ENCODE results near the gene TBCD.
"Not testable (repeated sequence)": the region's sequence is repeated elsewhere in the genome, so short reads cannot be mapped to it uniquely, and the experiment has no call there.

TBCD gene

DNA sequence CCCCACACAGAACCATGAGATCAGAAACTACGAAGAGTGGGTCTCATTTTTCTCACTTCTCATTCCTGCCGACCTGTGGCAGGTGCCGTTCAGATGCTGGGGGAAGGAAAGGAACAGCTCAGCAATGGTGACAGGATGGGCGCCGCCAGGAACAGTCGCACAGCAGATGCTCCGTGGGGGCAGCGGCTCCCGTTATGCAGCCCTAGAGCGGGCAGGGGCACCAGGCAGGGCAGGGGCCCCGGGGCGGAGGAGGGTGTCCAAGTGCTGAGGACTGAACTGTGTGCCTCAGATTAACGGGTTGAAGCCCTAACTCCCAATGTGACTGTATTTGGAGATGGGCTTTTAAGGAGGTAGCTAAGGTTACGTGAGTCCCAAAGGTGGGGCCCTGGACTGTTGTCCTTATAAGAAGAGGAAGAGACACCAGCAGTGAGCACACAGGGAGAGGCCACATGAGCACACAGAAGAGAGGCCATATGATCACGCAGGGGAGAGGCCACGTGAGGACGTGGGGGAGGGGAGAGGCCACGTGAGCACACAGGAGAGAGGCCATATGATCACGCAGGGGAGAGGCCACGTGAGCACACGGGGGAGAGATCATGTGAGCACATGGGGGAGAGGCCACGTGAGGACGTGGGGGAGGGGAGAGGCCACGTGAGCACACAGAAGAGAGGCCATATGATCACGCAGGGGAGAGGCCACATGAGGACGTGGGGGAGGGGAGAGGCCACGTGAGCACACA is 231.8 kb downstream of the TBCD start:
- H3K4me3 ChIP-seq (ENCODE audit: low read depth, low read length): no peak overlapping the region
- no peak for TF ChIP-seq CTCF (IDR thresholded peaks at IDR 0.05; ENCODE audit: low read depth, low read length, missing control alignments)
- DNase-seq: no peak
- no peak overlapping the region for H3K27ac ChIP-seq
- no peaks in the 10 kb centered on the region for H3K27me3 ChIP-seq (replicated peaks)
- no peaks in the 10 kb centered on the region for H3K36me3 ChIP-seq (replicated peaks)
- in situ Hi-C loops (cut with HindIII; ENCODE audit: low pct_ligation_motif_present, low sequenced_read_pairs): no loop called here

- H3K36me3 ChIP-seq (replicated peaks); DNase-seq; in situ Hi-C loops (cut with HindIII; ENCODE audit: low pct_ligation_motif_present, low sequenced_read_pairs); H3K4me3 ChIP-seq (ENCODE audit: low read depth, low read length); H3K27ac ChIP-seq; H3K27me3 ChIP-seq (replicated peaks): not testable (repeated sequence)
These were observed 232.4 kb downstream of the TBCD start for GRCh38 chr17:82984249-82984617.

- H3K36me3 ChIP-seq (replicated peaks): no peaks in the 10 kb centered on the region
- in situ Hi-C loops (cut with HindIII; ENCODE audit: low pct_ligation_motif_present, low sequenced_read_pairs): no loop called here
- TF ChIP-seq CTCF (IDR thresholded peaks at IDR 0.05; ENCODE audit: low read depth, low read length, missing control alignments): no peak
- DNase-seq: no peak
- no peak overlapping the region for H3K27ac ChIP-seq
- no peak overlapping the region for H3K4me3 ChIP-seq (ENCODE audit: low read depth, low read length)
- no peaks in the 10 kb centered on the region for H3K27me3 ChIP-seq (replicated peaks)
These were observed 233.0 kb downstream of the TBCD start for GRCh38 chr17:82984751-82985427.

GRCh38 chr17:82985428-82985805 is 233.6 kb downstream of the TBCD start:
- H3K4me3 ChIP-seq (ENCODE audit: low read depth, low read length): no peak overlapping the region
- no peak overlapping the region for H3K27ac ChIP-seq
- H3K27me3 ChIP-seq (replicated peaks): no peaks in the 10 kb centered on the region
- in situ Hi-C loops (cut with HindIII; ENCODE audit: low pct_ligation_motif_present, low sequenced_read_pairs): no loop called here
- no peak for DNase-seq
- no peaks in the 10 kb centered on the region for H3K36me3 ChIP-seq (replicated peaks)
- no peak for TF ChIP-seq CTCF (IDR thresholded peaks at IDR 0.05; ENCODE audit: low read depth, low read length, missing control alignments)

GRCh38 chr17:82985973-82986372 is 234.1 kb downstream of the TBCD start:
- peak; percentile 14 for DNase-seq
- no peaks in the 10 kb centered on the region for H3K36me3 ChIP-seq (replicated peaks)
- no peak for TF ChIP-seq CTCF (IDR thresholded peaks at IDR 0.05; ENCODE audit: low read depth, low read length, missing control alignments)
- no peak overlapping the region for H3K4me3 ChIP-seq (ENCODE audit: low read depth, low read length)
- H3K27ac ChIP-seq: no peak overlapping the region
- H3K27me3 ChIP-seq (replicated peaks): no peaks in the 10 kb centered on the region
- in situ Hi-C loops (cut with HindIII; ENCODE audit: low pct_ligation_motif_present, low sequenced_read_pairs): no loop called here

DNA sequence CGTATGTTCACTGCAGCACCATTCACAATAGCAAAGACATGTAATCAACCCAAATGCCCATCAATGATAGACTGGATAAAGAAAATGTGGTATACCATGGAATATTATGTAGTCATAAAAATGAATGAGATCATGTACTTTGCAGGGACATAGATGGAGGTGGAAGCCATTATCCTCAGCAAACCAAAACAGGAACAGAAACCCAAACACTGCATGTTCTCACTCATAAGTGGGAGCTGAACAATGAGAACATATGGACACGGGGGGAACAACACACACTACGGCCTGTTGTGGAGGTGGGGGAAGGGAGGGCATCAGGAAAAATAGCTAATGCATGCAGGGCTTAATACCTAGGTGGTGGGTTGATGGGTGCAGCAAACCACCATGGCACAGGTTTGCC is 237.2 kb downstream of the TBCD start:
- DNase-seq; H3K4me3 ChIP-seq (ENCODE audit: low read depth, low read length); H3K27ac ChIP-seq; in situ Hi-C loops (cut with HindIII; ENCODE audit: low pct_ligation_motif_present, low sequenced_read_pairs); H3K27me3 ChIP-seq (replicated peaks); H3K36me3 ChIP-seq (replicated peaks): not testable (repeated sequence)

- no peaks in the 10 kb centered on the region for H3K27me3 ChIP-seq (replicated peaks)
- no peaks in the 10 kb centered on the region for H3K36me3 ChIP-seq (replicated peaks)
- H3K27ac ChIP-seq: no peak overlapping the region
- TF ChIP-seq CTCF (IDR thresholded peaks at IDR 0.05; ENCODE audit: low read depth, low read length, missing control alignments): no peak
- DNase-seq: no peak
- in situ Hi-C loops (cut with HindIII; ENCODE audit: low pct_ligation_motif_present, low sequenced_read_pairs): no loop called here
- no peak overlapping the region for H3K4me3 ChIP-seq (ENCODE audit: low read depth, low read length)
These were observed 238.0 kb downstream of the TBCD start for GRCh38 chr17:82989881-82990280.
